H1 (cell line): ENCODE results near the gene TOP2A. TPM values are rescaled to one million over a fixed set of nuclear protein-coding genes. Genes with fewer than 3 reads are reported as not detected.

Experiments
- CTCF ChIA-PET: fragments of 300-600 bp; sonication (Branson Sonifier 250); formaldehyde crosslinking; loops from one replicate; lab custom pipeline; 2021; ENCODE audit not compliant: partially characterized antibody; lab: Charles Lee
- POLR2A ChIA-PET: fragments of 300-600 bp; sonication (Branson Sonifier 250); formaldehyde crosslinking; loops from one replicate; lab custom pipeline; 2021; ENCODE audit warnings: inconsistent platforms; ENCODE audit not compliant: partially characterized antibody; lab: Charles Lee
- DNase-seq, 2 experiments: peaks; one replicate each; pipeline versions ENCODE4 v3.0.0 to v3.0.0-alpha.2; 2010 to 2022; ENCODE audit warnings: low spot score in 2 of 2, low read depth in 1 of 2, mixed read lengths in 1 of 2
- FAIRE-seq: peaks from 2 replicates; lab custom pipeline; 2011; peaks lifted over from hg19 to GRCh38; lab: Jason Lieb, UNC
- H2AFZ ChIP-seq: 2 replicates; pipeline ENCODE4 v1.8.1; 2012; ENCODE audit warnings: low read length, inconsistent platforms
- H2AK5ac ChIP-seq: 2 replicates; pipeline ENCODE4 v1.6.1; 2013; ENCODE audit warnings: low read depth, low read length
- H2BK120ac ChIP-seq: replicated peaks from 2 replicates; pipeline ENCODE3; 2013; ENCODE audit warnings: low read depth, low read length, inconsistent platforms
- H2BK12ac ChIP-seq: 2 replicates; pipeline ENCODE4 v1.6.1; 2013; ENCODE audit warnings: low read depth, low read length
- H2BK15ac ChIP-seq: 2 replicates; pipeline ENCODE4 v1.6.1; 2013; ENCODE audit warnings: low read length
- H2BK20ac ChIP-seq: 2 replicates; pipeline ENCODE4 v1.6.1; 2013; ENCODE audit warnings: low read length
- H2BK5ac ChIP-seq: 2 replicates; pipeline ENCODE4 v1.6.1; 2013; ENCODE audit warnings: low read depth, low read length
- H3K14ac ChIP-seq: 2 replicates; pipeline ENCODE4 v1.6.1; 2013; ENCODE audit warnings: inconsistent platforms; ENCODE audit not compliant: insufficient read length
- H3K18ac ChIP-seq: 2 replicates; pipeline ENCODE4 v1.6.1; 2013; ENCODE audit warnings: low read length; ENCODE audit errors: extremely low read depth
- H3K23ac ChIP-seq: 2 replicates; pipeline ENCODE4 v1.6.1; 2013; ENCODE audit warnings: inconsistent platforms; ENCODE audit not compliant: insufficient read length
- H3K23me2 ChIP-seq: 2 replicates; pipeline ENCODE4 v1.6.1; 2013; ENCODE audit warnings: low read depth, low read length
- H3K27ac ChIP-seq: 2 replicates; pipeline ENCODE4 v1.6.1; 2011; ENCODE audit warnings: low read depth, low read length, inconsistent platforms
- H3K27me3 ChIP-seq, 4 experiments: replicated peaks in 1 of 4; 1 replicate in 1 of 4; 2 replicates in 3 of 4; pipeline versions ENCODE4 v1.6.1 to v1.8.1; 2011 to 2013; ENCODE audit warnings: low read length in 3 of 4, mild to moderate bottlenecking in 3 of 4, inconsistent platforms in 2 of 4, mixed read lengths in 2 of 4, moderate library complexity in 1 of 4; ENCODE audit not compliant: control insufficient read depth in 3 of 4, insufficient read depth in 3 of 4; ENCODE audit errors: extremely low read depth in 1 of 4
- H3K36me3 ChIP-seq, 4 experiments: 2 replicates each; pipeline versions ENCODE4 v1.6.1 to v1.8.1; 2011 to 2013; ENCODE audit warnings: mild to moderate bottlenecking in 4 of 4, low read length in 3 of 4, moderate library complexity in 2 of 4, control low read depth in 1 of 4, inconsistent platforms in 1 of 4; ENCODE audit not compliant: insufficient read depth in 4 of 4, control insufficient read depth in 2 of 4
- H3K4ac ChIP-seq: replicated peaks from 2 replicates; pipeline ENCODE3; 2013; ENCODE audit warnings: low read length, low read depth, mixed read lengths, inconsistent platforms; ENCODE audit not compliant: insufficient read length
- H3K4me1 ChIP-seq, 4 experiments: replicated peaks in 1 of 4; 1 replicate in 1 of 4; 2 replicates in 3 of 4; pipeline versions ENCODE4 v1.6.1 to v1.8.1; 2011 to 2013; ENCODE audit warnings: low read length in 3 of 4, inconsistent platforms in 2 of 4, mixed read lengths in 1 of 4; ENCODE audit not compliant: insufficient read depth in 4 of 4, control insufficient read depth in 3 of 4
- H3K4me2 ChIP-seq, 2 experiments: 2 replicates each; pipeline versions ENCODE4 v1.6.1 to v1.8.1; 2011 to 2013; ENCODE audit warnings: low read depth in 2 of 2, low read length in 2 of 2, control low read depth in 1 of 2, inconsistent platforms in 1 of 2, mild to moderate bottlenecking in 1 of 2; ENCODE audit not compliant: insufficient read depth in 1 of 2
- H3K4me3 ChIP-seq, 4 experiments: fragments of 200-600, 300-600 bp in 1 of 4; sonication (generic), shearing (Covaris generic), sonication (Bioruptor Twin) in 1 of 4; 2 replicates each; pipeline versions ENCODE4 v1.5.1 to v1.8.1; 2011 to 2016; ENCODE audit warnings: low read length in 4 of 4, low read depth in 3 of 4, control low read depth in 2 of 4, inconsistent platforms in 2 of 4, mild to moderate bottlenecking in 2 of 4, mixed read lengths in 1 of 4, moderate library complexity in 1 of 4; ENCODE audit not compliant: insufficient read depth in 2 of 4; ENCODE audit errors: extremely low read depth in 1 of 4
- H3K56ac ChIP-seq: replicated peaks from 2 replicates; pipeline ENCODE3; 2013; ENCODE audit warnings: low read depth, mild to moderate bottlenecking, mixed read lengths, low read length, inconsistent platforms; ENCODE audit not compliant: insufficient read length
- H3K79me1 ChIP-seq: 2 replicates; pipeline ENCODE4 v1.6.1; 2013; ENCODE audit warnings: low read depth, low read length, control low read depth
- H3K79me2 ChIP-seq, 2 experiments: 2 replicates each; pipeline versions ENCODE4 v1.6.1 to v1.8.1; 2012 to 2013; ENCODE audit warnings: low read length in 2 of 2, mild to moderate bottlenecking in 2 of 2, inconsistent platforms in 1 of 2; ENCODE audit not compliant: insufficient read depth in 2 of 2, control insufficient read depth in 1 of 2
- H3K9ac ChIP-seq, 4 experiments: replicated peaks in 1 of 4; 1 replicate in 1 of 4; 2 replicates in 3 of 4; pipeline versions ENCODE4 v1.6.1 to v1.8.1; 2011 to 2013; ENCODE audit warnings: low read depth in 3 of 4, low read length in 3 of 4, control low read depth in 2 of 4, mild to moderate bottlenecking in 2 of 4, moderate library complexity in 2 of 4, inconsistent platforms in 1 of 4; ENCODE audit errors: extremely low read depth in 1 of 4
- H3K9me3 ChIP-seq, 2 experiments: 2 replicates each; pipeline versions ENCODE4 v1.6.1 to v1.8.1; 2012 to 2013; ENCODE audit warnings: mild to moderate bottlenecking in 2 of 2, moderate library complexity in 2 of 2, control low read depth in 1 of 2, inconsistent platforms in 1 of 2, low read depth in 1 of 2, low read length in 1 of 2, mixed read lengths in 1 of 2; ENCODE audit not compliant: insufficient read depth in 2 of 2
- H4K20me1 ChIP-seq, 2 experiments: replicated peaks in 1 of 2; 2 replicates each; pipeline versions ENCODE3 to v1.8.1; 2011 to 2013; ENCODE audit warnings: inconsistent platforms in 2 of 2, low read length in 2 of 2, mild to moderate bottlenecking in 1 of 2; ENCODE audit not compliant: insufficient read depth in 2 of 2, control insufficient read depth in 1 of 2
- H4K5ac ChIP-seq: 2 replicates; pipeline ENCODE4 v1.6.1; 2013; ENCODE audit warnings: low read length, low read depth, mixed read lengths, inconsistent platforms; ENCODE audit not compliant: insufficient read length
- H4K8ac ChIP-seq: 2 replicates; pipeline ENCODE4 v1.8.0; 2013; ENCODE audit warnings: mild to moderate bottlenecking, moderate library complexity, low read length, inconsistent platforms; ENCODE audit not compliant: insufficient read depth; ENCODE audit errors: extremely low read depth
- H4K91ac ChIP-seq: replicated peaks from 2 replicates; pipeline ENCODE3; 2013; ENCODE audit warnings: low read length, mixed read lengths, inconsistent platforms; ENCODE audit not compliant: insufficient read length
- EP300 ChIP-seq, 2 experiments: IDR thresholded peaks; 1 replicate in 1 of 2; 2 replicates in 1 of 2; pipeline ENCODE4 v1.6.1; 2011 to 2012; ENCODE audit warnings: low read depth in 2 of 2, low read length in 2 of 2, mild to moderate bottlenecking in 2 of 2, borderline replicate concordance in 1 of 2, inconsistent platforms in 1 of 2, moderate library complexity in 1 of 2
- KDM1A ChIP-seq: fragments of 200-600, 300-600 bp; sonication (generic); IDR thresholded peaks from 2 replicates; pipeline ENCODE4 v1.7.1; 2016; ENCODE audit warnings: mild to moderate bottlenecking, low read length, borderline replicate concordance
- RFX5 ChIP-seq: IDR thresholded peaks from 2 replicates; pipeline ENCODE4 v1.6.1; 2011; ENCODE audit warnings: low read depth, low read length, improper control_type of control experiment, borderline replicate concordance
- SP2 ChIP-seq: IDR thresholded peaks from 2 replicates; pipeline ENCODE4 v1.6.1; 2012; ENCODE audit warnings: mild to moderate bottlenecking, low read length, inconsistent platforms
- WGBS, 2 experiments: shearing (Covaris generic) in 1 of 2; methylation state at CpG; one replicate each; pipeline versions ENCODE4 v1.1.6 to v1.1.7; 2013 to 2015; ENCODE audit warnings: low lambda C conversion rate in 2 of 2, mixed read lengths in 2 of 2, inconsistent platforms in 1 of 2, low coverage in 1 of 2, missing lambda C conversion rate in 1 of 2; ENCODE audit not compliant: insufficient replicate concordance in 2 of 2, insufficient coverage in 1 of 2, insufficient read length in 1 of 2; ENCODE audit errors: extremely low coverage in 1 of 2, missing lambda C conversion rate in 1 of 2; 5-methylcytosine and 5-hydroxymethylcytosine counted together
- polyA plus RNA-seq, 7 experiments: library from polyadenylated mRNA; depleted of rRNA in 3 of 7; stranded (reverse) in 5 of 7; unstranded in 2 of 7; fragments of >200 nt in 5 of 7; fragments of 200-250 nt in 2 of 7; gene quantifications; 1 replicate in 5 of 7; 2 replicates in 1 of 7; 4 replicates in 1 of 7; pipeline versions ENCODE4 v1.2.1 to v1.2.3, GENCODE V29; 2011 to 2013; ENCODE audit warnings: missing spikeins in 2 of 7, mixed read lengths in 2 of 7
- total RNA-seq: library from RNA; stranded (reverse); fragmentation: NEBNext Ultra II Directional; extraction: Animal tissue kit (Norgen Biotek cat#: 25700); gene quantifications from 2 replicates; pipeline ENCODE4 v1.2.1, GENCODE V29; 2021
- TF ChIP-seq, protein P1 (sequence below): IDR thresholded peaks from 2 replicates; pipeline ENCODE4 v1.6.1; 2012; ENCODE audit warnings: low read length, inconsistent platforms

TOP2A gene
- total and polyA plus RNA-seq, 2 of the 8 experiments (the other 6 are each of a cell fraction or from before 2014, with no cell fraction given), result 83.1 to 291 TPM

DNA sequence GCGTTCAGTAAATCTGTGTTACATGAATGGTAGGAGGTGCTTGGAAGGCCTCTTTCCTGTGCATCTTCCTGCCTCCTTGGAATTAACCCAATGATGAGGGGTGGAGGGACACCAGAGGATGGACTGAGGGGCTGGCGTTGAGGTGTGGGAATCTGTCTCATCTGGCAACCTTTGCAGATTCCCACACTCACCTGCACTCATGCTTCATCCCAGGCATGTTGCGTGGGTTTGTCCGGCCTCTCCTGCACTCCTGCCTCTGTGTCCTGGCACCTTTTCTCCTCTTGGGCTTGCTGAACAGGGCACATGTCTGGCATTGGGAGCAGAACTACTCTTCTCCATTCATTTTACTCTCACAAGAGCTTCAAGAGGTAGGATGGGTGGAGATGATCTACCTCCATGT is 22.5 kb upstream of the TOP2A start:
- Histone ChIP-seq H2BK20ac (no peak overlapping the region; the same call in 1 of the 2 replicates), H4K91ac (no peak overlapping the region), H4K8ac (no peak overlapping the region), H3K9me3 (no peaks in the 10 kb centered on the region), H3K4me2 (no peak overlapping the region), H2BK15ac (peak overlapping the region; percentile 95; the same call in 1 of the 2 replicates), H3K18ac (no peak overlapping the region), H3K14ac (no peak overlapping the region), H3K79me1 (no peaks in the 10 kb centered on the region; the same call in none of the 2 replicates), H3K23ac (no peak overlapping the region), H3K79me2 (peaks cover 0 to 10% of the 10 kb centered on the region in 2 experiments; a peak in 2 of 4 replicates), H3K4me1 (peaks cover 0 to 16% (median 9%) of the 10 kb centered on the region in 4 experiments; a peak in 6 of 7 replicates), H3K27ac (no peak overlapping the region), H3K23me2 (peaks cover 14% of the 10 kb centered on the region), H3K56ac (no peak overlapping the region), H3K27me3 (peaks cover 0 to 4% (median 0%) of the 10 kb centered on the region in 4 experiments; a peak in 3 of 7 replicates), H2BK12ac (no peak overlapping the region), H4K20me1 (no peaks in the 10 kb centered on the region), H3K4ac (no peak overlapping the region), H2BK5ac (peak overlapping the region; percentile 52; the same call in 1 of the 2 replicates), H2AK5ac (0 out of 2 replicates have a peak overlapping the region, but pooled peaks have one; percentile 4), H3K9ac (no peak overlapping the region; a peak in 2 of 7 replicates), H2AFZ (no peak overlapping the region), H3K36me3 (no peaks in the 10 kb centered on the region), H2BK120ac (no peak overlapping the region), H3K4me3 (no peak overlapping the region), H4K5ac (no peak overlapping the region)
- CTCF ChIA-PET, result interaction anchor here (0.6 to 28.2 kb wide), 20 partner anchors 8 to 442 kb away, joined by 3 to 739 read pairs (median 6); partner anchors contain the start of gene GJD3
- FAIRE-seq, result no peak
- 91% methylated on average over 4 of the region's 4 CpGs; no CpG with 5 or more reads in 1 of the 2 experiments for WGBS, 2 experiments
- DNase-seq, result no peak
- POLR2A ChIA-PET, result interaction anchor here (1.5 kb wide), 1 partner anchor 22 kb away, joined by 3 read pairs; the partner anchor contains the start of gene TOP2A
- TF ChIP-seq KDM1A (no peak), EP300 (IDR thresholded peaks at IDR 0.05; ENCODE audit: borderline replicate concordance in 1 of 2, low read depth in 2 of 2, low read length in 2 of 2) (no peak), RFX5 (no peak), SP2 (no peak)
- TF ChIP-seq, protein P1, sequence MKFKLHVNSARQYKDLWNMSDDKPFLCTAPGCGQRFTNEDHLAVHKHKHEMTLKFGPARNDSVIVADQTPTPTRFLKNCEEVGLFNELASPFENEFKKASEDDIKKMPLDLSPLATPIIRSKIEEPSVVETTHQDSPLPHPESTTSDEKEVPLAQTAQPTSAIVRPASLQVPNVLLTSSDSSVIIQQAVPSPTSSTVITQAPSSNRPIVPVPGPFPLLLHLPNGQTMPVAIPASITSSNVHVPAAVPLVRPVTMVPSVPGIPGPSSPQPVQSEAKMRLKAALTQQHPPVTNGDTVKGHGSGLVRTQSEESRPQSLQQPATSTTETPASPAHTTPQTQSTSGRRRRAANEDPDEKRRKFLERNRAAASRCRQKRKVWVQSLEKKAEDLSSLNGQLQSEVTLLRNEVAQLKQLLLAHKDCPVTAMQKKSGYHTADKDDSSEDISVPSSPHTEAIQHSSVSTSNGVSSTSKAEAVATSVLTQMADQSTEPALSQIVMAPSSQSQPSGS, result no peak
